Neural cell (in vitro differentiated cells): ENCODE measurements around the gene NUDT9. TPM values are rescaled to one million over a fixed set of nuclear protein-coding genes. Genes with fewer than 3 reads are reported as not detected.

Source experiments
- H2AFZ ChIP-seq: fragments of 200-600, 300-800 bp; sonication (generic), shearing (Covaris generic); 2 replicates; pipeline ENCODE4 v1.6.0; 2014; ENCODE audit warnings: low read depth, mild to moderate bottlenecking, antibody characterized with exemption, low read length, moderate library complexity
- H3F3A ChIP-seq: fragments of 200-600 bp; shearing (Covaris generic); 2 replicates; pipeline ENCODE4 v1.6.1; 2016; ENCODE audit warnings: mild to moderate bottlenecking, moderate library complexity, mixed read lengths, antibody characterized with exemption, low read length; ENCODE audit not compliant: insufficient read depth, poor library complexity, severe bottlenecking
- H3K27ac ChIP-seq: fragments of 200-600, 300-800 bp; sonication (generic), shearing (Covaris generic); 2 replicates; pipeline ENCODE4 v1.5.1; 2014; ENCODE audit warnings: mild to moderate bottlenecking, low read length, moderate library complexity
- H3K27me3 ChIP-seq: fragments of 300-800, 200-600 bp; sonication (generic), shearing (Covaris generic); 2 replicates; pipeline ENCODE4 v1.6.0; 2014; ENCODE audit warnings: mild to moderate bottlenecking, low read depth, low read length, moderate library complexity; ENCODE audit not compliant: insufficient read depth
- H3K36me3 ChIP-seq: fragments of 300-800, 200-600 bp; sonication (generic), shearing (Covaris generic); 2 replicates; pipeline ENCODE4 v1.5.1; 2014; ENCODE audit warnings: mild to moderate bottlenecking, antibody characterized with exemption, low read length, moderate library complexity; ENCODE audit not compliant: insufficient read depth
- H3K4me2 ChIP-seq: fragments of 300-800, 200-600 bp; sonication (generic), shearing (Covaris generic); 2 replicates; pipeline ENCODE4 v1.6.0; 2014; ENCODE audit warnings: mild to moderate bottlenecking, low read length
- H3K4me3 ChIP-seq: fragments of 300-800, 200-600 bp; sonication (generic), shearing (Covaris generic); 2 replicates; pipeline ENCODE4 v1.5.1; 2014; ENCODE audit warnings: mild to moderate bottlenecking, low read length, moderate library complexity
- H3K79me2 ChIP-seq: fragments of 200-600 bp; shearing (Covaris generic); replicated peaks from 2 replicates; pipeline ENCODE4 v1.6.0; 2014; ENCODE audit warnings: mild to moderate bottlenecking, low read length, moderate library complexity; ENCODE audit not compliant: insufficient read depth
- H3K9ac ChIP-seq: fragments of 300-800, 200-600 bp; sonication (generic), shearing (Covaris generic); 2 replicates; pipeline ENCODE4 v1.6.1; 2016; ENCODE audit warnings: mild to moderate bottlenecking, low read length, mixed read lengths
- H3K9me2 ChIP-seq: fragments of 200-600 bp; shearing (Covaris generic); 2 replicates; pipeline ENCODE4 v1.6.1; 2016; ENCODE audit warnings: mild to moderate bottlenecking, low read length, mixed read lengths; ENCODE audit not compliant: insufficient read depth
- H3K9me3 ChIP-seq: fragments of 200-600, 300-800 bp; sonication (generic), shearing (Covaris generic); 2 replicates; pipeline ENCODE4 v1.6.1; 2016; ENCODE audit warnings: mild to moderate bottlenecking, mixed run types, low read length, moderate library complexity, mixed read lengths
- H4K20me1 ChIP-seq: fragments of 200-600 bp; shearing (Covaris generic); 2 replicates; pipeline ENCODE4 v1.6.1; 2016; ENCODE audit warnings: mild to moderate bottlenecking, mixed run types; ENCODE audit not compliant: insufficient read depth
- EP300 ChIP-seq: fragments of 450-650 bp; conservative IDR thresholded peaks from 2 replicates; pipeline ENCODE4 v1.6.1; 2014; ENCODE audit warnings: antibody characterized with exemption, mild to moderate bottlenecking, moderate library complexity; ENCODE audit not compliant: poor library complexity, severe bottlenecking
- EZH2 ChIP-seq: fragments of 200-600, 300-800 bp; shearing (Covaris generic), sonication (generic); IDR thresholded peaks from 2 replicates; pipeline ENCODE4 v1.6.1; 2014; ENCODE audit warnings: antibody characterized with exemption, low read length, borderline replicate concordance, mild to moderate bottlenecking; ENCODE audit not compliant: insufficient read depth, poor library complexity, severe bottlenecking
- MXI1 ChIP-seq: fragments of 450-650 bp; conservative IDR thresholded peaks from 2 replicates; pipeline ENCODE4 v1.6.1; 2014; ENCODE audit warnings: antibody characterized with exemption, mild to moderate bottlenecking; ENCODE audit not compliant: poor library complexity, severe bottlenecking
- POLR2AphosphoS5 ChIP-seq: IDR thresholded peaks from 2 replicates; pipeline ENCODE4 v1.6.1; 2012
- RAD21 ChIP-seq: fragments of 450-650 bp; conservative IDR thresholded peaks from 2 replicates; pipeline ENCODE4 v1.6.1; 2014; ENCODE audit warnings: antibody characterized with exemption, mild to moderate bottlenecking, moderate library complexity
- REST ChIP-seq: IDR thresholded peaks from 2 replicates; pipeline ENCODE4 v1.6.1; 2012; ENCODE audit warnings: borderline replicate concordance
- SMC3 ChIP-seq: fragments of 450-650 bp; conservative IDR thresholded peaks from 2 replicates; pipeline ENCODE4 v1.6.1; 2014; ENCODE audit warnings: antibody characterized with exemption, mild to moderate bottlenecking, moderate library complexity; ENCODE audit not compliant: poor library complexity
- TAF1 ChIP-seq: IDR thresholded peaks from 2 replicates; pipeline ENCODE4 v1.6.1; 2012; ENCODE audit warnings: low read depth
- polyA plus RNA-seq: library from polyadenylated mRNA; depleted of rRNA; stranded (reverse); fragments of >200 nt; gene quantifications from 2 replicates; pipeline ENCODE4 v1.2.3, GENCODE V29; 2014
- TF ChIP-seq, protein P1 (sequence below): fragments of 450-650 bp; IDR thresholded peaks from 2 replicates; pipeline ENCODE4 v1.5.1; 2014; ENCODE audit warnings: antibody characterized with exemption, mild to moderate bottlenecking, moderate library complexity; ENCODE audit not compliant: poor library complexity, severe bottlenecking

Gene NUDT9
- polyA plus RNA-seq, 1 donor from 2014 or later = 25.5 TPM

DNA sequence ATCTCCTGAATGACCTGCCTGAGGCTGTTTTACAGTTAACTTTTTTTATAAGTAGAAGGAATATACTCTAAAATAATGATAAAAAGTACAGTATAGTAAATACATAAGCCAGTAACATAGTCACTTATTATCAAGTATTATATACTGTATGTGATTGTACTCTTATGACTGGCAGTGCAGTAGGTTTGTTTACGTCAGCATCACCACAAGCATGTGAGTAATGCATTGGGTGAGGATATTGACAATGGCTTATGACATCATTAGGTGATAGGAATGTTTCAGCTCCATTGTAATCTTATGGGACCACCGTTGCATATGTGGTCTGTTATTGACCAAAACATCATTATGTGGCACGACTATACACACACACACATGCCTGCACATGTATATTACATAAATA, 20.5 kb downstream of the NUDT9 start:
- H3K9me2 ChIP-seq = no peaks in the 10 kb centered on the region
- TF ChIP-seq EP300 = no peak
- TF ChIP-seq EZH2 = no peak
- no peak for TF ChIP-seq POLR2AphosphoS5
- TF ChIP-seq TAF1 = no peak
- TF ChIP-seq RAD21 = no peak
- no peak for TF ChIP-seq MXI1
- TF ChIP-seq, protein P1, sequence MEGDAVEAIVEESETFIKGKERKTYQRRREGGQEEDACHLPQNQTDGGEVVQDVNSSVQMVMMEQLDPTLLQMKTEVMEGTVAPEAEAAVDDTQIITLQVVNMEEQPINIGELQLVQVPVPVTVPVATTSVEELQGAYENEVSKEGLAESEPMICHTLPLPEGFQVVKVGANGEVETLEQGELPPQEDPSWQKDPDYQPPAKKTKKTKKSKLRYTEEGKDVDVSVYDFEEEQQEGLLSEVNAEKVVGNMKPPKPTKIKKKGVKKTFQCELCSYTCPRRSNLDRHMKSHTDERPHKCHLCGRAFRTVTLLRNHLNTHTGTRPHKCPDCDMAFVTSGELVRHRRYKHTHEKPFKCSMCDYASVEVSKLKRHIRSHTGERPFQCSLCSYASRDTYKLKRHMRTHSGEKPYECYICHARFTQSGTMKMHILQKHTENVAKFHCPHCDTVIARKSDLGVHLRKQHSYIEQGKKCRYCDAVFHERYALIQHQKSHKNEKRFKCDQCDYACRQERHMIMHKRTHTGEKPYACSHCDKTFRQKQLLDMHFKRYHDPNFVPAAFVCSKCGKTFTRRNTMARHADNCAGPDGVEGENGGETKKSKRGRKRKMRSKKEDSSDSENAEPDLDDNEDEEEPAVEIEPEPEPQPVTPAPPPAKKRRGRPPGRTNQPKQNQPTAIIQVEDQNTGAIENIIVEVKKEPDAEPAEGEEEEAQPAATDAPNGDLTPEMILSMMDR = no peak
- no peak for TF ChIP-seq REST
- no peak for TF ChIP-seq SMC3
- H3K9me3 ChIP-seq = no peaks in the 10 kb centered on the region
- H3K9ac ChIP-seq = no peak overlapping the region
- H3K27ac ChIP-seq = no peak overlapping the region
- no peaks in the 10 kb centered on the region for H4K20me1 ChIP-seq
- H2AFZ ChIP-seq = no peak overlapping the region
- H3K79me2 ChIP-seq = no peaks in the 10 kb centered on the region
- no peak overlapping the region for H3K4me2 ChIP-seq
- no peaks in the 10 kb centered on the region for H3F3A ChIP-seq
- no peaks in the 10 kb centered on the region for H3K27me3 ChIP-seq
- H3K36me3 ChIP-seq = peaks cover 5% of the 10 kb centered on the region
- H3K4me3 ChIP-seq = no peak overlapping the region

DNA sequence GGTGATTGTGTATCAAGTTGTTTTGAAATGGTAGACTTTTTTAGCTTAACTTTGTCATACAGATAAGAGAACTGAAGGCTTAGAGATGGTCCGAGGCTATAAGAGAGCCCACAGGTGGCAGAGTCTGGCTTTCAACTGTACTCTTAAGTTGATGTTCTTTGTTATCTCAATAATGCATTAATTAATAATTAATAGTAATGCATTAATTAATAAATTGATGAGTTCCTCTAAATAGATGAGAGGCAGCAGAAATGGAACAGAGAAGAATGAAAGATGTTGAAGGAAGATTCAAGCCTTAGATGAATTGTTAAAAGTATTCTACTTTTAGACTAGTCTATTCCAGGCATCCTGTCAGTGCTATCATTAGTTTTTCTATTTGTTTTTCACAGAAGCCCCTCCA, 22.4 kb downstream of the NUDT9 start:
- Histone ChIP-seq H3K4me3 (no peak overlapping the region), H3K9me2 (no peaks in the 10 kb centered on the region), H3K9me3 (no peaks in the 10 kb centered on the region), H3K36me3 (peaks cover 5% of the 10 kb centered on the region), H3K27ac (no peak overlapping the region), H3K9ac (no peak overlapping the region), H4K20me1 (no peaks in the 10 kb centered on the region), H3K79me2 (no peaks in the 10 kb centered on the region), H3K4me2 (no peak overlapping the region), H3F3A (no peaks in the 10 kb centered on the region), H3K27me3 (no peaks in the 10 kb centered on the region), H2AFZ (no peak overlapping the region)
- no peak for TF ChIP-seq EP300

DNA sequence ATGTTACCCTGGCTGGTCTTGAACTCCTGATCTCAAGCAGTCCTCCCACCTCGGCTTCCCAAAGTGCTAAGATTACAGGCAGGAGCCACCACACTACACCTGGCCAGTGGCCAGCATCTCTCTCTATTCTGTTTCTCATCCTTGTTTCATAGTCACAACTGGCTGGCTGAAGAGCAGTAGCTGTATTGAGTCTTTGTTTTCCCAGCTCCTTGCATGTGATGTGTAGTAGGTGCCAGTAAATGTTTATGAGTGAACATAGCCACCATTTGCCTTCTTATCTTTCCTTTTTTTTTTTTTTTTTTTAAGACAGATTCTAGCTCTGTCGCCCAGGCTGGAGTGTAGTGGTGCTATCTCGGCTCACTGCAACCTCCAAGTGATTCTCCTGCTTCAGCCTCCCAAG, 23.6 kb downstream of the NUDT9 start:
- no peaks in the 10 kb centered on the region for H3K9me2 ChIP-seq
- no peaks in the 10 kb centered on the region for H3K27me3 ChIP-seq
- H3K4me2 ChIP-seq = no peak overlapping the region
- H3K36me3 ChIP-seq = peaks cover 5% of the 10 kb centered on the region
- no peaks in the 10 kb centered on the region for H3K79me2 ChIP-seq
- no peak for TF ChIP-seq SMC3
- TF ChIP-seq, protein P1 = no peak
- no peak for TF ChIP-seq RAD21
- TF ChIP-seq TAF1 = no peak
- no peak for TF ChIP-seq REST
- no peak for TF ChIP-seq MXI1
- no peak for TF ChIP-seq POLR2AphosphoS5
- no peak for TF ChIP-seq EZH2
- TF ChIP-seq EP300 = no peak
- no peaks in the 10 kb centered on the region for H3F3A ChIP-seq
- no peaks in the 10 kb centered on the region for H4K20me1 ChIP-seq
- H2AFZ ChIP-seq = no peak overlapping the region
- H3K9me3 ChIP-seq = no peaks in the 10 kb centered on the region
- H3K9ac ChIP-seq = no peak overlapping the region
- H3K27ac ChIP-seq = no peak overlapping the region
- H3K4me3 ChIP-seq = no peak overlapping the region
